Activated CD8-positive, alpha-beta memory T cell treated with anti-CD3 and anti-CD28 coated beads, Interleukin-2, amount 50 U/mL, for 1 hour (primary cell): ENCODE results near the gene SAP30BP.

ENCODE experiments used
- DNase-seq: peaks from one replicate; pipeline ENCODE4 v3.0.0-alpha.2; 2020; ENCODE audit errors: extremely low read depth

Gene SAP30BP

DNA sequence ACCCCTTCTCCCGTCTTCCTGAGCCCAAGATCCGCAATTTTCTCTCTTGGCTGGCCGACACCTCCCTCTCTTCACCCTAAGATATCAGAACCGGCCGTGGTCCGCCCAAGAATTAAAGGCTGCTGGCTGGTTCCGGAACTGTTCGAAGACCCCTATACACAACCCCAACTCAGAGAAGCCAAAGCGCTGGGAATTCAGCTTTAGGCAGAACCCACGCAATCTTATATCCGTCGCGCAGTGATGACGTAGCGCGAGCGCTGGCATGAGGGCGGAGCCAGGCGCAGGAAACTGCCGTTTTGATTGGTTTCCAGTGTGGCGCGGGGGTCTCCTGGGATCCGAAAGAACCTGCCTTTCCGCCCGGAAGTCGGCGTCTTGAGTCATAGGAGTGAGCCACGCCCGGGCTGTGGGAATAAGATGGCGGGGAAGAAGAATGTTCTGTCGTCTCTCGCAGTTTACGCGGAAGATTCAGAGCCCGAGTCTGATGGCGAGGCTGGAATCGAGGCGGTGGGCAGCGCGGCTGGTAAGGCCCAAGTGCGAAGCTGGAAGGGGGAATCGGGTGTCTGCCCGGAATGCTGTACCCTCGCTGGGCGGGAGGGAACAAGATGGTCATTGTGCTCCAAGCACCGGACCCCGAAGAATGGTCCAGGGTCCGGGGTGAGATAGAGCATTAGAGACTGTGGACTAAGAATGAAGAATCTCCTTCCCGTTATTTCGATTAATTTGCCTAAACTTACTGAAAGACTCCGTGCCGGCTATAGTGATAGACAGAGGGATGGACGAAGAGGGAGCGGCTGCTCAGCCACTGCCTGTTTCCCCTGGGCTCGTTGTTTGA is at the start of gene SAP30BP, which contains the start of gene RECQL5:
Gene SAP30BP, plus strand, starts transcription at position 380 of the 832 bp plus-strand sequence. Its CDS starts 35 bp downstream, at position 415.
Gene RECQL5, minus strand, starts transcription at position 196 of the 832 bp plus-strand sequence. CDS start 597 bp downstream, outside the sequence.
- DNase-seq = peak; percentile 98

DNA sequence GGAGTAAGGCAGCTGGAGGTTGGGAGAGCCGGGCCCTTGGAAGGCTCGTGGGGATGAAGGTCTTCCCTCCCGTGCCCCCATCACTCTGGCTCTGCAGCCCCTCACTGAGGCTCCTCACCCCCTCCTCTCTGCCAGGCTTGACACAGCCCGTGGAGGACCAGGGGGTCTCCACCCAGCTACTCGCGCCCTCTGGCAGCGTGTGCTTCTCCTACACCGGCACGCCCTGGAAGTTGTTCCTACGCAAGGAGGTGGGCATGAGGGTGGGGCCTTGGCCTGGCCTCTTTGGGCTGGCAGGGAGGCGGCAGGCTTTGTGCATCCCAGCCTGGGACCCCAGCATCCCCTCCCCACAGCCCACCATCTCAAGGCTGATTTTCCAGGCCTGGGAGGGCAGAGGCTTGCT is 49.5 kb upstream of the SAP30BP start:
- DNase-seq = no peak

DNA sequence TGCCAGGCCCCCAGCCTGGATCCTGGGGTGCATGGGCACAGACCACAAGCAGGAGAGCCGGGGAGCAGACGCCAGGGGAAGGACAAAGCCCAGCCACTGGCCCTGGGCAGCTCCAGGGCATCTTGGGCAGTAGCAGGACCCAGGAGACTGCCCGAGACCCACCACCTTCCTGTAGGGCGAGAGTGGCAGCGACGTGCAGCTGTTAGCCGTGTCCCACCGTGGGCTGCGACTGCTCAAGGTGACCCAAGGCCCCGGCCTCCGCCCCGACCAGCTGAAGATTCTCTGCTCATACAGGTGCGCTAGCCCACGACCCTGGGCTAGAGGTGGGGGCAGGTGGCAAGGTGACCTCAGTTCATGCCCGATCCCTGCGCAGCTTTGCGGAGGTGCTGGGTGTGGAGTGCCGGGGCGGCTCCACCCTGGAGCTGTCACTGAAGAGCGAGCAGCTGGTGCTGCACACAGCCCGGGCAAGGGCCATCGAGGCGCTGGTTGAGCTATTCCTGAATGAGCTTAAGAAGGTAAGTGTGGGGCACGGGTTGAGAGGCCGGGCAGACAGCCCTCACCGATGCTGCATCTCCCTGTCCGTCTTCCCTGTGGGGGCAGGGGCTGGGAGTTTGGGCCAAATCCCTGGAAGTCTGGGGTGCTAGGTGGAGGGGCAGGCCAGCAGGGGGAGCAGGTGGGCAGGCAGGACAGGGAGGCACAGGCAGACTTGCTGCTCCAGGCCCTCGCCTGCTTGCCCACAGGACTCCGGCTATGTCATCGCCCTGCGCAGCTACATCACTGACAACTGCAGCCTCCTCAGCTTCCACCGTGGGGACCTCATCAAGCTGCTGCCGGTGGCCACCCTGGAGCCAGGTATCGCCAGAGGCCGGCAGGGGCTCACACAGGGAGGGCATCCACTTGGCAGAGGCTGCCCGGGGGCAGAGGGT is 47.4 kb upstream of the SAP30BP start:
- DNase-seq = no peak

DNA sequence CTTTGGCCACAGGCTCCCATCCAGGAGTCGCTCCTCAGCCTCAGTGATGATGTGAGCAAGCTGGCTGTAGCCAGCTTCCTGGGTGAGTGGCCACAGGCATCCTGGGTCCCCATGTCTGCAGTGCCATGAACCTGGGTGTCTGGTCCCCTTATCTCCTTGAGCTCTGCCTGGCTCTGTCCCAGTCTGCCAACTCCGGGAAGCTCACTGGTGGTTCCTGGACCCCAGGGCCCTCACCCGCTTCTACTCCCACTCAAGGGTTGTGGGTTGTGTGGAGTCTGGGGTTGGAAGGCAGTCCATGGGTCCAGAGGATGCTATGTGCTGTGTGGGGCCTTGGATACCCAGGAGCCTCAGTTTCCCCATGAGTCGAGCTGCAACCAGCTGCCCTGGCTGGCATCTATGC is 45.6 kb upstream of the SAP30BP start:
- no peak for DNase-seq

DNA sequence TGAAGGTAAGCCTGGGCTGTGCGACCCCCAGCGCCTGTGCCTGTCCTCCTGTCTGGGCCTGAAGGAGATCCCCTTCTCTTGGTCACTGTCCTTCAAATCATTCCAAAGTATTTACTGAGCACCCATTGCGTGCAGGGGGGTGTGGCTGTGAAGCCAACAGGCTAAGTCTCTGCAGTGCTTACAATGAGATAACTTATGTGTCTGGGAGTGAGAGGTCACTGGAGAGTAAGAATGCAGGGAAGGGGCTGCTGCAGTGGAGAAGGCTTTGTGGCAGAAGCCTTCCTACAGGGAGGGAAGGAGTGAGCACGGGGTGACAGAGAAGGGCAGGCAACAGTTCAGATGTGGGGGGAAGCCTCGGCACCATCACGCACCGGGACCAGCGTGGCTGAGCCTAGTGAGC is 45.1 kb upstream of the SAP30BP start:
- DNase-seq = no peak

DNA sequence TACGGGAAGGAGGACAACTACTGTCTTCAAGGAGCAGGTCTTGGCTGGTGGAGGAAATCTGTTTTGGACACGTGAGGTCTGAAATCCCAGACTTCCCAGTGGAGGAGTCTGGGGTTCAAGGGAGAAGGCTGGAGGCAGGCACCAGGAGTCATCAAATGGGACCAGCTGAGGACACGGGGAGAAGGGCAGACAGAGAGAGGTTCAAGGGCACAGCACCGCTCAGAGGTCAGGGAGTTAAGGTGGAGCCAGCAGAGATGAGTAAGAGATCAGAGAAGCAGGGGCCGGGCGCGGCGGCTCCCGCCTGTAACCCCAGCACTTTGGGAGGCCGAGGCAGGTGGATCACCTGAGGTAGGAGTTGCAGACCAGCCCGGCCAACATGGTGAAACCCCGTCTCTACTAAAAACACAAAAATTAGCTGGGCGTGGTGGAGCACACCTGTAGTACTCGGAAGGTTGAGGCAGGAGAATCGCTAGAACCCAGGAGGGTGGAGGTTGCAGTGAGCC is 44.3 kb upstream of the SAP30BP start:
- DNase-seq = no peak

DNA sequence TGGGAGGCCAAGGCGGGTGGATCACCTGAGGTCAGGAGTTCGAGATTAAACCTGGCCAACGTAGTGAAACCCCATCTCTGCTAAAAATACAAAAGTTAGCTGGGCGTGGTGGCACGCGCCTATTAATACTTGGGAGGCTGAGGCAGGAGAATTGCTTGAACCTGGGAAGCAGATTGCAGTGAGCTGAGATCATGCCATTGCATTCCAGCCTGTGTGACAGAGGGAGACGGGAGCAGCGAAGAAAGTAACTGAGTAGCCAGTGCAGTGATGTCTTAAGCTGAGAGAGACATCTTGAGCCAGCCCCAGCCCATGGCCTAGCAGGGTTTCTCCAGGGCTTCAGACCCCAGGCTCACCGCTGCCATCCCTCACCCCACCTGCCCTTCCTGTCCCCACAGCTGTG is 43.8 kb upstream of the SAP30BP start:
- DNase-seq = no peak

DNA sequence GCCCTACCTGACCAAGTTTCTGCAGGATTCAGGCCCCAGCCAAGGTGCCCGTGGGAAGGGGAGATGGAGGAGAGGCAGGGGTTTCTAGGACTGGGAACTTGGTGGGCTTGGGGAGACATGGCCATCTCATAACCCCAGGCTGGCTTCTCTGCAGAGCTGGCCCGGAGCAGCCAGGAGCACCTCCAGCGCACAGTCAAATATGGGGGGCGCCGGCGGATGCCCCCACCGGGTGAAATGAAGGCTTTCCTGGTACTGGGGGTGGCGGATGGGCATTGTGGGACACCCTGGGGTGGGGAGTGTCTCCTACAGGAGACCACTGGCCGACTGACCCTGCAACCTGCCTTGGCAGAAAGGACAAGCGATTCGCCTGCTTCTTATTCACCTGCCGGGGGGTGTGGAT is 43.1 kb upstream of the SAP30BP start:
- DNase-seq = no peak

DNA sequence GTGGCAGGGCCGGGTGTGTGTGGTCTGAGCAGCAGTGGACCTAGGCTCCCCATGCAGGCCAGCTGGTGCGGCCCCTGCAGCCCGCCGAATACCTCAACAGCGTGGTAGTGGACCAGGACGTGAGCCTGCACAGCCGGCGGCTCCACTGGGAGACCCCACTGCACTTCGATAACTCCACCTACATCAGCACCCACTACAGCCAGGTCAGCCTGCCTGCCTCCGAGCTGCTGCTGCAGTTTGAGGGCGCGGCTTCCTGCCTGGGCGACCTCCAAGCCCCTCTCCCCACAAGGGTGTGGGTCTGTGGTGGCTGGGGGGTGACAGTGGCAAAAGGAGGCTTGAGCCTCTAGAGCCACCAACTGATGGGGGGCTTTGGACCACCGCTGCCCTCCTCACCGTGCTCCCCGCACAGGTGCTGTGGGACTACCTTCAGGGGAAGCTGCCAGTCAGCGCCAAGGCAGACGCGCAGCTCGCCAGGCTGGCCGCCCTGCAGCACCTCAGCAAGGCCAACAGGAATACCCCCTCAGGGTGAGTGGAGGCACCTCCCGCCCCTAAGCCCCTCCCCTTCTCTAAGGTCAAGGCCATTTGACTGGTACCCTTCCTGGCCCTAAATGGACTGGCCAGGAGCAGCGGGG is 42.3 kb upstream of the SAP30BP start:
- no peak for DNase-seq

DNA sequence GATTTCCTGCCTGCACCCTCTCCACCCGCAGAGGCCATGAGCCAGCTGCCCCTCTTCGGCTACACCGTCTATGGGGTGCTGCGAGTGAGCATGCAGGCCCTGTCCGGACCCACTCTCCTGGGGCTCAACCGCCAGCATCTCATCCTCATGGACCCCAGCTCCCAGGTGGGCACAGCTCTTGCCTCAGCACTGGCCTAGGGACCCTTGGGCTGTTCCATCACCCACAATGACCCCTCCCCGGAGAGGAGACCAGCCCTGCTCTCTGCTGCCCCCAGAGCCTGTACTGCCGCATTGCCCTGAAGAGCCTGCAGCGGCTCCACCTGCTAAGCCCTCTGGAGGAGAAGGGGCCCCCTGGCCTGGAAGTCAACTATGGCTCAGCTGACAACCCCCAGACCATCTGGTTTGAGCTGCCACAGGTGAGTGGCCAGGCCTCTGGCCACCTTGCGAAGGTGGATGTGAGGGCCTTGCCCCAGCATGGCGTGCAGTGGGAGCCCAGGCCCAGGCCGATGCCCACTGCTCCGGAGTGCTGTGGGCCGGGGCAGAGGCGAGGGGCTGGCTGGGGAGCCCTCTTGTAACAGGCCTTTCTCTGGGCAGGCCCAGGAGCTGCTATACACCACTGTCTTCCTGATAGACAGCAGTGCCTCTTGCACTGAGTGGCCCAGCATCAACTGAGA is 41.2 kb upstream of the SAP30BP start:
- no peak for DNase-seq

DNA sequence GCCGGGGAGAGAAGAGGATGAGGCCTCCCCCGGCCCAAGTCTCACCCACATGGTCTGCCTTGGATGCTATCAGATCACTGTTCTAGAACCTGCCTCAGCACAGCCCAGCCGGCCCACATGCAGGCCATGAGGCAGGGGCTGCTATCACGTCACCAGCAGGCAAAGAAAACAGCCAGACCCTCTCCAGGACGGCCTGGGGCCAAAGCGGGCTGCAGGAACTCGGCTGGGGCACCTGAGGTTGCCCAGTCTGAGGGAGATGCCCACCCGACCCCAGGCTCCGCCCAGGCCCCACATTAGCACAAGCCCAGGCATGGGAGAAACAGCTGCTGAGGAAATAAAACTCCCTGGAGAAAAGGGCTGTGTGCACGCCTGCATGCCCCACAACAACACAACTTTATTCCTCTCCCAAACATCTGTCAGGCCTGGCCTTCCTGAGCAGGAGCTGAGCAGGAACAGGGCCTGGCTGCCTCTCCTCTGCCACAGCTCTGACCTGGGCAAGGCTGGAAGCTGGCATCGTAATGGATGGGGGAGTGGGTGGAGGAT is 40.6 kb upstream of the SAP30BP start:
- no peak for DNase-seq

DNA sequence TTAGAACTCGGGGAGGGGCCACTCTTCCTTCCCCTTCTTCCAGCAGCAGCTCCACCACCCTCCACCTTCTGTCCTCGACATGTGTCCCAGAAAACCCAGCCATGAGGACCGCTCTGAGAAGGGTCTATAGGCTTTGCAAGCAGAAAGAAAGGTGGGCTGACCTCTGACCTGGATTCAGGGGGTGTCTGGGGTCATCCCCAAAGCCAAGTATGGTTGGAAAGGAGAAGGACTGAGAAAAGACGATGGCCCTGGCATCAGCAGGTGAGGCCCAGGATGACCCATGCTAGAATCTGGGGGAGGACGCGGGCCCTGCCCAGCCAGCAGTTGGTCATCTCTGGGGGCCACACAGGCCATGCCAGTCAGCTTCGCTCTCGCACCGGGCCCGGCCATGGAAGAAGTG is 40.0 kb upstream of the SAP30BP start:
- DNase-seq = no peak

DNA sequence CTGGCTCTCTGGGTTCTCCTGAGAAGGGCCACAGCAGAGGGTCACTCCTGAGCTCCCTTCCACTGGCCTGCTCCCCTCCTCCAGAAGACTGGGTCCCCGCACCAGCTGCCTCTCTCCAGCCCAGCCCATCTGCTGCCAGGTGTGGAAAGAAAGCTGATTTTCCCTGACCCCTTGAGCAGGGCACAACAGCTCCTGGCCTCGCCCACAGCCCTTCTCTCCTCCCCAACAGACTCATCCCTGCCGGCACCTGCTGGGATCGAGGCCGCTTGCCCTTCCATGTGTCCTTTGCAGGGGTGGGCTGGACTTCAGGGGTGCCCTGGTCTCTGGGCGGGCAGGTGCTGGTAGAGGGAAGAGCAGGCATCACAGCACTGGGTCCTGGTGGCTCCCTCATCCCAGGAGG is 38.7 kb upstream of the SAP30BP start:
- no peak for DNase-seq

DNA sequence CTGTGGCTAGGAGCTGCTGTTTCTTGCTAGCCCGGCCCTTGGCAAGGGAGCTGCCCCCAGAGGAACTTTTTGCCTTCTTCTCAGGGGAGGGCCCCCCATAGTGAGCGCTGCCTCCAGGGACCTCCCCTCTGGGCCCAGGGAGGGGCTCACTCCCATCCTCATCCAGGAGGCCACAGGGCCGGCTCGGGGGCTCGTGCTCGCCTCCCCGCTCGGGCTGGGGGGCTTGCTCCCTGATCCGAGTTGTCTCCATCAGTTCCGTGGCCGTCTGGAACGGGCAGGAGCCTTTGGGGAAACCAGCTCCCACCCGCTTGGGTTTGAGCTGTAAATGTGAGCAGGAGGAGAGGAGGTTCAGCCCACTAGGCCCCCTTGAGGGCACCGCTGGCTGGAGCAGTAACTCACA is 38.0 kb upstream of the SAP30BP start:
- no peak for DNase-seq

DNA sequence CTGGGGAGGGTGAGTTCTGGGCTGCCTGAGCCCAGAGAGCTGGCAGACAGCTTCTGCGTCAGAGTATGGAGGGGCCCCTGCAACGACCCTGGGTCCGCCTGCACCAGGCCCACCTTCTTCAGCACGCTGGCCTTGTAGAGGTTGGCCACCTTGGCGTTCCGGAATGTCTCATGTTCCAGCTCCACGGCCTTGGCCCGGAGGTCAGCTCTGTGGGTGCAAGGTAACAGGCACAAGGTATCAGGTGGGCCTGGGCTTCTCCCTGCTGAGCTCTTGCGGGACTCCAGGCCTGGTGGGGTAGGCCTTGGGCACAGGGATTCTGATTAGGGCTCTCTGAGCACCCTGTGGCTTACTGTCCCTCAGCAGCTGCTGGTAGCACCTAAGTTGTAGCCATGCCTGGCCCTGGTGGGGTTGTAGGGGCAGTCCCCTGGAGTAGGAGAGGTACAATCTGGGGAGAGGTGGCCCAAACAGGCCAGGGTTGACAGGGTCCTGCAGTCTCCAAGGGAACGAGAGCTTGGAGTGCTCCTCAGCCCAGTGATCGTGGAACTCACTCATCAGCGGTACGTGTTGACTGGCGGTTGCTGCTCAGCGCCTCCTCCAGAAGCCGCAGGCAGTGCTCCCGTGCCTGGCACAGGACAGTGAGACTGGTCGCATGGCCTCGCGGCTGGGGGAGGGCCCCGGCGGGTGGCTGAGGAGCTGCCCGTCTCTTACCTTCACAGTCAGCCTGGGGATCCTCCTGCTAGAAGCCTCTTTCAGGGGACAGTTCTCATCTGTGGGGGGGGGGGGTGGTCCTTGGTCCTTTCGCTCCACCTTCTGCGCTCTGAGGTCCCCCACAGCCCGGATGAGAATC is 36.8 kb upstream of the SAP30BP start:
- no peak for DNase-seq

DNA sequence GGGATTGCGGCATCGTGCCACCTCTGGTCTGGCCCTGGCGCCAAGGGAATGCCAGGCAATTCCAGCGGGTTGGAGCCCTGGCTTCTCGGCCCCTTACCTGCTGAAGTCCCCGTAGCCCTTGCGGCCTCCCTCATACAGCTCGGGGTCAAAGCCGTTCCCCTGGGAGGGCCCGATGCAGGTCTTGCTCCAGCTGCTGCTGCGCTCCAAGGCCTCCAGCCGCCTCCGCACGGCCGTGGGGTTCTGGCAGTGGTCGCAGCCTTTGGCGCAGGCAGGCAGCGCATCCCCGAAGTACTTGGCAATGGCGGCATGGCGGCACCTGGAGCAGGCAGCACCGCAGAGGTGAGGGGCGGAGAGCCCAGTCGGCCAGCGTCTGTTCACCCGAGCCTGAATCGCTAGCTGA is 35.8 kb upstream of the SAP30BP start:
- DNase-seq = no peak

DNA sequence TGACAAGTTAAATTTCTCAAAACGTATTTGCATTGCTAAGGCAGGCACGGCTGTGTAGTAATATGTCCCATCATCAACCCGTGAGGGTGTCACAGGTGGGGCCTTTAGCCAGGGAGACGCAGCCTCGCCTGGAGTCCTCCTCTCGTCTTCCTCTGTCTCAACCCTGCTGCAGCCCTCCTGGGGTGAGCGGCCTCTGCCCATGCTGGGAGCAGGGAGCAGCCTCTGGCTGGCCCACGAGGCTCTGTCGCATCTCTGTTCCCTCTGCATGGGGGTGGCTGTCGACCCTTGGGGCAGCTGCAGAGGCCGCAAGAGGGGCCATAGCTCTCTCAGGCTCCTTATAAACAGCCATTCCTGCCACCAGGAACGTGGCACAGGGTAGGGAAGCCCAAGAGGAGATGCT is 34.7 kb upstream of the SAP30BP start:
- DNase-seq = no peak

DNA sequence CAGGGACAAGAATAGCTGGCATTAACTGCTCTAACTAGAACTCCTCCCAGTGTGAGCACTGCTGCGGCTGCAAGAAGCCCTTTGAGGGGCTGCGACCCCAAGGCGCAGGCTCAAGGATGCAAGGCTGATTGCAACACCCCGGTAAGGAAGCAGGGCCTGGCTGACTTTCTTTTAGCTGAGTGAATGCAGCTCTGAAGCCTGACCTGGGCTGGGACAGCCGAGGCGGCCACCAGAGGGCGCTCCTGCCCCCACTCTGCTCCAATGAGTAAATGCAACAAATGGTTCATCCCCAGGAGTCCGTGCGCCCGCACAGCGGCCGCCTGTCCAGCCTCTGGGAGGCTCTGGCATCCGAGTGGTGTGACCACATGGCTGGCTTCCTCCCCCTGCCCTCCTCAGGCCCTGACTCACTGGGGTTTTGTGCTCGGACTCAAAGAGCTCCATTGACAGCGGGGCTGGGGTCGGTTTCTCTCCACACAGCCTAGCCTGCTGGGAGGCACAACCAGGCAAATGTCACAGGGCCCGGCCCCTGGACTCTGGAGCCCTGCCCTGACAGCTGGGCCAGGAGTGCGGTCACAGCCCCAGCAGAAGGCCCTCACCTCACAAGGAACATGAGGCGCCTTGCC is 34.2 kb upstream of the SAP30BP start, which contains the start of gene SMIM5:
Gene SMIM5, plus strand, starts transcription at position 572 of the 623 bp plus-strand sequence. CDS start 6,768 bp downstream, outside the sequence.
- peak; percentile 46 for DNase-seq
